Astrocyte (in vitro differentiated cells and primary cell): ENCODE data around the gene PRTG. TPM values are rescaled to one million over a fixed set of nuclear protein-coding genes. Genes with fewer than 3 reads are reported as not detected.

ENCODE experiments used
- DNase-seq: peaks from one replicate; pipeline ENCODE4 v3.0.0-alpha.2; 2010; ENCODE audit warnings: low read depth
- FAIRE-seq: peaks from 2 replicates; lab custom pipeline; 2011; peaks lifted over from hg19 to GRCh38; lab: Jason Lieb, UNC
- H2AFZ ChIP-seq: 2 replicates; pipeline ENCODE4 v1.6.0; 2012; ENCODE audit warnings: low read depth, low read length, inconsistent platforms
- H3K27ac ChIP-seq: 2 replicates; pipeline ENCODE4 v1.5.1; 2011; ENCODE audit warnings: low read depth, low read length, inconsistent platforms
- H3K27me3 ChIP-seq: 2 replicates; pipeline ENCODE4 v1.6.0; 2011; ENCODE audit warnings: low read length, inconsistent platforms; ENCODE audit not compliant: insufficient read depth
- H3K36me3 ChIP-seq: 2 replicates; pipeline ENCODE4 v1.5.1; 2011; ENCODE audit warnings: low read length, inconsistent platforms; ENCODE audit not compliant: insufficient read depth
- H3K4me1 ChIP-seq: 2 replicates; pipeline ENCODE4 v1.5.1; 2011; ENCODE audit warnings: low read length, inconsistent platforms; ENCODE audit not compliant: insufficient read depth
- H3K4me2 ChIP-seq: 2 replicates; pipeline ENCODE4 v1.6.0; 2012; ENCODE audit warnings: low read length, inconsistent platforms
- H3K4me3 ChIP-seq: 2 replicates; pipeline ENCODE4 v1.5.1; 2011; ENCODE audit warnings: low read depth, mild to moderate bottlenecking, low read length, inconsistent platforms; ENCODE audit not compliant: insufficient read depth
- H3K79me2 ChIP-seq: 2 replicates; pipeline ENCODE4 v1.6.0; 2012; ENCODE audit warnings: mild to moderate bottlenecking, low read length, inconsistent platforms; ENCODE audit not compliant: insufficient read depth
- H3K9ac ChIP-seq: 2 replicates; pipeline ENCODE4 v1.6.0; 2012; ENCODE audit warnings: mild to moderate bottlenecking, low read length, inconsistent platforms
- H3K9me3 ChIP-seq: 2 replicates; pipeline ENCODE4 v1.5.1; 2012; ENCODE audit warnings: low read depth, mild to moderate bottlenecking, low read length, inconsistent platforms; ENCODE audit not compliant: insufficient read depth
- H4K20me1 ChIP-seq: 2 replicates; pipeline ENCODE4 v1.6.0; 2012; ENCODE audit warnings: low read length, inconsistent platforms; ENCODE audit not compliant: insufficient read depth
- H3K27ac Mint-ChIP-seq: one replicate; pipeline ENCODE4 v1.8.0; 2021; ENCODE audit warnings: mild to moderate bottlenecking, mixed read lengths; ENCODE audit not compliant: unreplicated experiment
- H3K27me3 Mint-ChIP-seq: one replicate; pipeline ENCODE4 v1.8.0; 2021; ENCODE audit warnings: low read depth, mixed read lengths; ENCODE audit not compliant: unreplicated experiment
- H3K36me3 Mint-ChIP-seq: one replicate; pipeline ENCODE4 v1.8.0; 2021; ENCODE audit warnings: low read depth, mixed read lengths; ENCODE audit not compliant: unreplicated experiment
- H3K4me1 Mint-ChIP-seq: one replicate; pipeline ENCODE4 v1.8.0; 2021; ENCODE audit warnings: low read depth, mixed read lengths; ENCODE audit not compliant: unreplicated experiment
- H3K4me3 Mint-ChIP-seq: one replicate; pipeline ENCODE4 v1.8.0; 2021; ENCODE audit warnings: mild to moderate bottlenecking, moderate library complexity, mixed read lengths; ENCODE audit not compliant: unreplicated experiment
- H3K9me3 Mint-ChIP-seq: one replicate; pipeline ENCODE4 v1.8.0; 2021; ENCODE audit warnings: mild to moderate bottlenecking, mixed read lengths; ENCODE audit not compliant: unreplicated experiment
- CTCF ChIP-seq: IDR thresholded peaks from 2 replicates; pipeline ENCODE4 v1.5.1; 2011; ENCODE audit warnings: low read depth, mild to moderate bottlenecking, inconsistent platforms, low read length, moderate library complexity; ENCODE audit not compliant: insufficient read depth
- EZH2 ChIP-seq: IDR thresholded peaks from 2 replicates; pipeline ENCODE4 v1.6.1; 2012; ENCODE audit warnings: mild to moderate bottlenecking, low read length, inconsistent platforms; ENCODE audit not compliant: insufficient read depth
- total RNA-seq: library from RNA; stranded (reverse); gene quantifications from 2 replicates; pipeline ENCODE4 v1.2.1, GENCODE V29; 2021

The PRTG gene
- total RNA-seq, 1 donor from 2014 or later: 39.4 TPM

- no peaks in the 10 kb centered on the region for H3K4me1 Mint-ChIP-seq
- H3K27me3 ChIP-seq: no peaks in the 10 kb centered on the region
- H3K9ac ChIP-seq: no peak overlapping the region
- no peaks in the 10 kb centered on the region for H3K36me3 ChIP-seq
- no peaks in the 10 kb centered on the region for H3K9me3 ChIP-seq
- no peak overlapping the region for H3K4me2 ChIP-seq
- H3K4me3 ChIP-seq: no peak overlapping the region
- FAIRE-seq: no peak
- no peak for DNase-seq
- no peaks in the 10 kb centered on the region for H3K36me3 Mint-ChIP-seq
- no peak overlapping the region for H3K27ac Mint-ChIP-seq
- H3K9me3 Mint-ChIP-seq: peaks cover 7% of the 10 kb centered on the region
- H3K4me1 ChIP-seq: no peaks in the 10 kb centered on the region
- no peak overlapping the region for H2AFZ ChIP-seq
- H4K20me1 ChIP-seq: no peaks in the 10 kb centered on the region
- H3K4me3 Mint-ChIP-seq: no peak overlapping the region
- no peak for TF ChIP-seq EZH2
- TF ChIP-seq CTCF: no peak
- no peaks in the 10 kb centered on the region for H3K79me2 ChIP-seq
- H3K27me3 Mint-ChIP-seq: no peaks in the 10 kb centered on the region
- no peak overlapping the region for H3K27ac ChIP-seq
These were observed 169.7 kb downstream of the PRTG start for GRCh38 chr15:55573224-55573623.

- H3K27ac ChIP-seq: no peak overlapping the region
- H3K4me3 ChIP-seq: no peak overlapping the region
- peaks cover 6% of the 10 kb centered on the region for H4K20me1 ChIP-seq
- FAIRE-seq (no peak), DNase-seq (peak; percentile 6)
- no peak overlapping the region for H3K9ac ChIP-seq
- H3K27me3 Mint-ChIP-seq: no peaks in the 10 kb centered on the region
- H3K4me3 Mint-ChIP-seq: no peak overlapping the region
- no peak overlapping the region for H2AFZ ChIP-seq
- no peaks in the 10 kb centered on the region for H3K36me3 ChIP-seq
- peaks cover 5% of the 10 kb centered on the region for H3K79me2 ChIP-seq
- no peaks in the 10 kb centered on the region for H3K4me1 ChIP-seq
- no peak overlapping the region for H3K4me2 ChIP-seq
- no peak overlapping the region for H3K27ac Mint-ChIP-seq
- H3K9me3 Mint-ChIP-seq: peaks cover 15% of the 10 kb centered on the region
- H3K9me3 ChIP-seq: no peaks in the 10 kb centered on the region
- peaks cover 2% of the 10 kb centered on the region for H3K36me3 Mint-ChIP-seq
- TF ChIP-seq CTCF: no peak
- no peaks in the 10 kb centered on the region for H3K27me3 ChIP-seq
- no peaks in the 10 kb centered on the region for H3K4me1 Mint-ChIP-seq
These were observed 178.4 kb downstream of the PRTG start for GRCh38 chr15:55564347-55565145.

- Mint-ChIP-seq H3K27me3 (no peaks in the 10 kb centered on the region), H3K4me1 (no peaks in the 10 kb centered on the region), H3K9me3 (peaks cover 18% of the 10 kb centered on the region), H3K4me3 (no peak overlapping the region), H3K27ac (no peak overlapping the region), H3K36me3 (peaks cover 4% of the 10 kb centered on the region)
- no peaks in the 10 kb centered on the region for H3K27me3 ChIP-seq
- no peaks in the 10 kb centered on the region for H3K36me3 ChIP-seq
- peaks cover 6% of the 10 kb centered on the region for H4K20me1 ChIP-seq
- DNase-seq (no peak), FAIRE-seq (no peak)
- TF ChIP-seq EZH2 (no peak), CTCF (no peak)
- no peaks in the 10 kb centered on the region for H3K4me1 ChIP-seq
- peaks cover 5% of the 10 kb centered on the region for H3K79me2 ChIP-seq
- no peak overlapping the region for H3K27ac ChIP-seq
- no peak overlapping the region for H2AFZ ChIP-seq
- H3K9ac ChIP-seq: no peak overlapping the region
- H3K4me2 ChIP-seq: no peak overlapping the region
- no peak overlapping the region for H3K4me3 ChIP-seq
- H3K9me3 ChIP-seq: no peaks in the 10 kb centered on the region
These were observed 180.4 kb downstream of the PRTG start for GRCh38 chr15:55562601-55563000.
